ENCODE measurements around the gene CPPED1. TPM values are rescaled to one million over a fixed set of nuclear protein-coding genes. Genes with fewer than 3 reads are reported as not detected.
A peak's percentile ranks its signal among the peaks of the same experiment; 100 is the strongest.

Gene CPPED1
- total RNA-seq, 1 experiment from 2014 or later, result 7.9 TPM

DNA sequence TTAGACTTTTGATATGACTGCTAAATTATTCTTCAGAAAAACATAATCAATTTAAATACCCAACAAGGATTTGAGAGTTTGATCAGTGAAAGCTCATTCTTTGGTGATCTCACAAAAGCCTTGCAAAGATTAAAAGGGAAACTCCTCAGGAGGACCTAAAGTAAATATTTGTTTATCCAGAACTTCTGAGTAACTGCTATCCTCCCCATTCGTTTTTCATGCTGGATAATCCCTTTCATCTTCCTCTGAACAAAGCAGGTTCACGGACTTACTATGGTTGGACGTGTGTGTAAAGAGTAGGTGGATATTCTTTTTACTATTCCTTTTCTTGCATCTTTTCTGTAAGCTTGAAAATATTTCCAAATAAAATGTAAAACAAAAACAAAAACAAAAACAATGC lies 124.7 kb downstream of the CPPED1 start:
- DNase-seq, result no peak
- H3K9me3 Mint-ChIP-seq, result peaks cover 5 to 11% of the 10 kb centered on the region in 2 experiments
- H3K79me1 ChIP-seq (ENCODE audit: insufficient read depth, low read depth, low read length, poor library complexity, severe bottlenecking), result no peaks in the 10 kb centered on the region
- no peak overlapping the region for H3K18ac ChIP-seq (ENCODE audit: insufficient read length, low read depth, low read length)
- H3K4me1 Mint-ChIP-seq, result peaks cover 47 to 50% of the 10 kb centered on the region in 2 experiments
- H3K23ac ChIP-seq (ENCODE audit: insufficient read length, low read depth, low read length), result no peak overlapping the region
- H4K8ac ChIP-seq (replicated peaks; ENCODE audit: insufficient read length, low read depth, low read length), result no peak overlapping the region
- no peak overlapping the region for H2AFZ ChIP-seq (ENCODE audit: low read length)
- no peak overlapping the region for H2BK15ac ChIP-seq (ENCODE audit: low read depth, low read length)
- no peak overlapping the region for H2BK20ac ChIP-seq (ENCODE audit: low read depth, low read length, poor library complexity, severe bottlenecking)
- no peaks in the 10 kb centered on the region for H3K9me3 ChIP-seq (ENCODE audit: control insufficient read depth, low read depth, low read length)
- TF ChIP-seq, protein P1, sequence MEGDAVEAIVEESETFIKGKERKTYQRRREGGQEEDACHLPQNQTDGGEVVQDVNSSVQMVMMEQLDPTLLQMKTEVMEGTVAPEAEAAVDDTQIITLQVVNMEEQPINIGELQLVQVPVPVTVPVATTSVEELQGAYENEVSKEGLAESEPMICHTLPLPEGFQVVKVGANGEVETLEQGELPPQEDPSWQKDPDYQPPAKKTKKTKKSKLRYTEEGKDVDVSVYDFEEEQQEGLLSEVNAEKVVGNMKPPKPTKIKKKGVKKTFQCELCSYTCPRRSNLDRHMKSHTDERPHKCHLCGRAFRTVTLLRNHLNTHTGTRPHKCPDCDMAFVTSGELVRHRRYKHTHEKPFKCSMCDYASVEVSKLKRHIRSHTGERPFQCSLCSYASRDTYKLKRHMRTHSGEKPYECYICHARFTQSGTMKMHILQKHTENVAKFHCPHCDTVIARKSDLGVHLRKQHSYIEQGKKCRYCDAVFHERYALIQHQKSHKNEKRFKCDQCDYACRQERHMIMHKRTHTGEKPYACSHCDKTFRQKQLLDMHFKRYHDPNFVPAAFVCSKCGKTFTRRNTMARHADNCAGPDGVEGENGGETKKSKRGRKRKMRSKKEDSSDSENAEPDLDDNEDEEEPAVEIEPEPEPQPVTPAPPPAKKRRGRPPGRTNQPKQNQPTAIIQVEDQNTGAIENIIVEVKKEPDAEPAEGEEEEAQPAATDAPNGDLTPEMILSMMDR (conservative IDR thresholded peaks at IDR 0.05), result no peak
- H3K79me2 ChIP-seq (ENCODE audit: insufficient read depth, low read length), result no peaks in the 10 kb centered on the region
- no peaks in the 10 kb centered on the region for H3K4me1 ChIP-seq (ENCODE audit: insufficient read depth, low read length)
- peak overlapping the region in 1 of 3 experiments; percentile 84; a peak in 1 of 7 replicates for H3K27ac Mint-ChIP-seq
- H4K20me1 ChIP-seq (ENCODE audit: control insufficient read depth, insufficient read depth, insufficient read length), result no peaks in the 10 kb centered on the region
- H2BK5ac ChIP-seq (ENCODE audit: insufficient read length, low read length), result no peak overlapping the region
- no peak overlapping the region for H3K4ac ChIP-seq (ENCODE audit: low read depth, low read length)
- no peak overlapping the region for H3K27ac ChIP-seq (ENCODE audit: insufficient read length, low read depth, low read length)
- no peak overlapping the region for H2BK120ac ChIP-seq (ENCODE audit: low read depth, low read length, poor library complexity, severe bottlenecking)
- WGBS (ENCODE audit: extremely low coverage, insufficient read length, low lambda C conversion rate), result no CpG with 5 or more reads among the region's 3 CpGs
- no peak overlapping the region for H3K14ac ChIP-seq (ENCODE audit: insufficient read depth, low read length)
- no peak overlapping the region for H3K4me2 ChIP-seq (ENCODE audit: insufficient read depth, insufficient read length, low read length)
- no peaks in the 10 kb centered on the region for H3K27me3 Mint-ChIP-seq (ENCODE audit: low read depth)
- H3T11ph ChIP-seq (ENCODE audit: low read length), result no peak overlapping the region
- H4K5ac ChIP-seq (ENCODE audit: insufficient read length, low read depth, low read length), result no peak overlapping the region
- H2BK12ac ChIP-seq (ENCODE audit: insufficient read length, low read depth, low read length), result no peak overlapping the region
- no peak overlapping the region for H3K4me3 Mint-ChIP-seq
- H3K23me2 ChIP-seq (ENCODE audit: insufficient read length, low read depth, low read length, poor library complexity, severe bottlenecking), result no peaks in the 10 kb centered on the region
- no peak overlapping the region for H3K56ac ChIP-seq (ENCODE audit: insufficient read length, low read depth, low read length)
- H3K9ac ChIP-seq (ENCODE audit: extremely low read depth, insufficient read length, low read length), result no peak overlapping the region
- no peak overlapping the region for H2AK5ac ChIP-seq (ENCODE audit: insufficient read length, low read length)
- no peak overlapping the region for H4K91ac ChIP-seq (ENCODE audit: insufficient read length, low read depth, low read length)
- H3K27me3 ChIP-seq (ENCODE audit: insufficient read depth, low read length), result no peaks in the 10 kb centered on the region
- peaks cover 0 to 18% (median 4%) of the 10 kb centered on the region in 3 experiments; a peak in 4 of 7 replicates for H3K36me3 Mint-ChIP-seq (ENCODE audit: insufficient read depth in 1 of 3, low read depth in 3 of 3)
